IgD-negative memory B cell (primary cell): Measurements from ENCODE around the gene BBS1. TPM values are rescaled to one million over a fixed set of nuclear protein-coding genes. Genes with fewer than 3 reads are reported as not detected.

Experiments
- H3K27ac Mint-ChIP-seq, 3 donors: one replicate each; pipeline ENCODE4 v1.8.0; 2020 to 2022; ENCODE audit warnings: mild to moderate bottlenecking in 3 of 3, mixed read lengths in 3 of 3, moderate library complexity in 1 of 3
- H3K27me3 Mint-ChIP-seq: one replicate; pipeline ENCODE4 v1.8.0; 2021; ENCODE audit warnings: mixed read lengths
- H3K36me3 Mint-ChIP-seq: one replicate; pipeline ENCODE4 v1.8.0; 2020; ENCODE audit warnings: mild to moderate bottlenecking, mixed read lengths
- H3K4me1 Mint-ChIP-seq, 3 donors: one replicate each; pipeline ENCODE4 v1.8.0; 2020 to 2022; ENCODE audit warnings: mixed read lengths in 3 of 3, mild to moderate bottlenecking in 1 of 3
- H3K4me3 Mint-ChIP-seq, 4 donors: one replicate each; pipeline ENCODE4 v1.8.0; 2020 to 2022; ENCODE audit warnings: mild to moderate bottlenecking in 4 of 4, mixed read lengths in 4 of 4, moderate library complexity in 3 of 4
- H3K9me3 Mint-ChIP-seq, 3 donors: one replicate each; pipeline ENCODE4 v1.8.0; 2020 to 2021; ENCODE audit warnings: mixed read lengths in 3 of 3, mild to moderate bottlenecking in 1 of 3
- polyA plus RNA-seq: library from polyadenylated mRNA; unstranded; fragments of 300-500 nt; fragmentation: Illumina TruSeq; gene quantifications from one replicate; pipeline ENCODE4 v1.2.3, GENCODE V29; 2021

Gene BBS1
- polyA plus RNA-seq, 1 donor from 2014 or later: 10.3 TPM

GRCh38 chr11:66489636-66490035 is 20.8 kb upstream of the BBS1 start:
- Mint-ChIP-seq H3K4me3 (no peak overlapping the region), H3K9me3 (no peaks in the 10 kb centered on the region), H3K27ac (peak overlapping the region in 1 of 3 donors; percentile 19), H3K27me3 (no peaks in the 10 kb centered on the region), H3K36me3 (peaks cover 2% of the 10 kb centered on the region), H3K4me1 (no peaks in the 10 kb centered on the region)

DNA sequence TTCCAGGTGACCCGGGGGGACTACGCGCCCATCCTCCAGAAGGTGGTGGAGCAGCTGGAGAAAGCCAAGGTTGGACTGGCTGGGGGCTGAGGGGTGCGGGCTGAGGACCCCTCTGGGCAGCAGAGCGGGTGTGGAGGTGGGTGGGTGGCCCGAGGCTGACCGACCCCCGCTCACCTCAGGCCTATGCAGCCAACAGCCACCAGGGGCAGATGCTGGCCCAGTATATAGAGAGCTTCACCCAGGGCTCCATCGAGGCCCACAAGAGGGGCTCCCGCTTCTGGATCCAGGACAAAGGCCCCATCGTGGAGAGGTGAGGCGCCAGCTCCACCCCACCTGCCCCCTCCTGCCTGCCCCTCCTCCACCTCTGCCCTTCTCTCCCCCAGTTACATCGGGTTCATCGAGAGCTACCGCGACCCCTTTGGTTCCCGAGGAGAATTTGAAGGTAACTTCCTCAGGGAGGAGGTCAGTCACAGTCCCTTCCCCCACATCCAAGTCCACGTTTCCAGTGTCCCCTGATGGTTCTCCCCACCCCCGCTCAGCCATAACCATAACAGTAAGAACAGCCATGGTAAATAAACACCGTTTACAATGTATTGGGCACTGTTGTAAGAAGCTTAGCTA is 19.0 kb upstream of the BBS1 start:
- no peaks in the 10 kb centered on the region for H3K9me3 Mint-ChIP-seq
- H3K27me3 Mint-ChIP-seq: no peaks in the 10 kb centered on the region
- no peak overlapping the region for H3K4me3 Mint-ChIP-seq
- no peaks in the 10 kb centered on the region for H3K4me1 Mint-ChIP-seq
- H3K27ac Mint-ChIP-seq: no peak overlapping the region
- peaks cover 4% of the 10 kb centered on the region for H3K36me3 Mint-ChIP-seq

DNA sequence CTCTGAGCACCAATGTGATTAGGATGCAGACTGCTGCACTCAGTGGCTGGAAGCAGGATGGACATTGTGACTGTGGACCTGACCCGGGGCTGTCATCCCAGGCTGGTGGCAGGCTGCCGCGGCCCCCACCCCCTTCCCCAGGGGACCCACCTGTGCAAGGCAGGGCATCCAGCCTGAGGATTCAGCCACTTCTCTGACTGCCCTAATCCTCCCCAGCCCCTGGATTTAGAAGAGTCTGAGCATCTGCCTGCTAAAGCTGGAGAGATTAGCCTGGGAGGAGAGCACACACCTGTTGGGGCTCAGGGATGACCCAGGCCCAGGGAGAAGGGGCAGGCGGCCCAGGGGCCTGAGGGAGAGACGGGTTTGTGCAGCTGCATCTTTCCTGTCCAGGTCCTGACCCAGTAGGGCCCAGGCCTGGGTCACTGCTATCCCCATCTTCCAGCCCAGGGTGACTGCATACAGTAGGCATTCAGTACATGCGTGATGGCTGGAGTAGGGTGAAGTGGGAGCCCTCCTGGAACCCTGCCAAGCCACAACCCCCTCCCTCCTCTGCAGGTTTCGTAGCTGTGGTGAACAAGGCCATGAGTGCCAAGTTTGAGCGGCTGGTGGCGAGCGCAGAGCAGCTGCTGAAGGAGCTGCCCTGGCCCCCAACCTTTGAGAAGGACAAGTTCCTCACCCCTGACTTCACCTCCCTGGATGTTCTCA is 18.1 kb upstream of the BBS1 start:
- peaks cover 4% of the 10 kb centered on the region for H3K36me3 Mint-ChIP-seq
- no peak overlapping the region for H3K4me3 Mint-ChIP-seq
- H3K9me3 Mint-ChIP-seq: no peaks in the 10 kb centered on the region
- H3K27me3 Mint-ChIP-seq: no peaks in the 10 kb centered on the region
- H3K4me1 Mint-ChIP-seq: no peaks in the 10 kb centered on the region
- no peak overlapping the region for H3K27ac Mint-ChIP-seq

DNA sequence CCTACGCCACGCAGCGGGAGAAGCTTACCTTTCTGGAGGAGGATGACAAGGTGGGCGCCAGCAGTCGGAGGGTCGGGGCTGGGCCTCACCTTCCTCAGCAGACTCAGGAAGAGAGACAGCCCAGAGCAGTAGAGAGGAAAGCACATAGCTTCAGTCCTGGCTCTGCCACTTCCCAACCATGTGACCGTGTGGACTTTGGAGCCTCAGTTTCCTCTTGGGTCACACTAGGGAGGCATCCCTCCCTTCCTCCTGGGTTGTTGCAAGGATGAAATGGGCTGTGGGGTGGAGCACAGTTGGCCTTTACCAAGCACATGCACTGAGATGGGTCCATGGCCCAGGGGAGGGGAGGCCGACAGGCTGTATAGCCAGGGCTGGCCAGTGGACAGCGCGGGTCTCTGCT is 17.3 kb upstream of the BBS1 start:
- H3K4me1 Mint-ChIP-seq: no peaks in the 10 kb centered on the region
- H3K27me3 Mint-ChIP-seq: no peaks in the 10 kb centered on the region
- no peak overlapping the region for H3K4me3 Mint-ChIP-seq
- peaks cover 4% of the 10 kb centered on the region for H3K36me3 Mint-ChIP-seq
- no peaks in the 10 kb centered on the region for H3K9me3 Mint-ChIP-seq
- H3K27ac Mint-ChIP-seq: no peak overlapping the region

GRCh38 chr11:66494458-66494857 is 16.0 kb upstream of the BBS1 start:
- Mint-ChIP-seq H3K9me3 (no peaks in the 10 kb centered on the region), H3K4me1 (no peaks in the 10 kb centered on the region), H3K27me3 (no peaks in the 10 kb centered on the region), H3K27ac (peak overlapping the region in 1 of 3 donors; percentile 80), H3K36me3 (peaks cover 6% of the 10 kb centered on the region), H3K4me3 (no peak overlapping the region)

- no peaks in the 10 kb centered on the region for H3K9me3 Mint-ChIP-seq
- H3K27me3 Mint-ChIP-seq: no peaks in the 10 kb centered on the region
- H3K27ac Mint-ChIP-seq: peak overlapping the region in 1 of 3 donors; percentile 80
- H3K4me3 Mint-ChIP-seq: no peak overlapping the region
- peaks cover 6% of the 10 kb centered on the region for H3K36me3 Mint-ChIP-seq
- H3K4me1 Mint-ChIP-seq: no peaks in the 10 kb centered on the region
Observed at GRCh38 chr11:66494935-66495334, 15.5 kb upstream of the BBS1 start.

DNA sequence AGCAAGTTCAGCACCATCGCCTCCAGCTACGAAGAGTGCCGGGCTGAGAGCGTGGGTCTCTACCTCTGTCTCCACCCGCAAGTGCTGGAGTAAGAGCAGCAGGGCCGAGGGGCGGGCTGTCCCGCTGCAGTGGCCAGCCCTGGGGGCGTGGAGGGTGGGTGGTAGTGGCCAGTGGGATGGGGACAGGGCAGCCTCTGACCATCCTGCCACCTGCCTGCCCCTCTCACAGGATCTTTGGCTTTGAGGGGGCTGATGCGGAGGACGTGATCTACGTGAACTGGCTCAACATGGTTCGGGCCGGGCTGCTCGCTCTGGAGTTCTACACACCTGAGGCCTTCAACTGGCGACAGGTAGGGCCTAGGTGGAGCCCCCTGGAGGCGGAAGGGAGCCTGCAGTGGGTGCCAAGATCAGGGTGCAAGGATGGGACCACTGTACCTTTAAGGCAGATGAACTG is 15.0 kb upstream of the BBS1 start:
- H3K9me3 Mint-ChIP-seq: no peaks in the 10 kb centered on the region
- no peaks in the 10 kb centered on the region for H3K4me1 Mint-ChIP-seq
- no peak overlapping the region for H3K27ac Mint-ChIP-seq
- no peaks in the 10 kb centered on the region for H3K27me3 Mint-ChIP-seq
- H3K36me3 Mint-ChIP-seq: peaks cover 6% of the 10 kb centered on the region
- no peak overlapping the region for H3K4me3 Mint-ChIP-seq

GRCh38 chr11:66497206-66497605 is 13.2 kb upstream of the BBS1 start:
- Mint-ChIP-seq H3K27me3 (no peaks in the 10 kb centered on the region), H3K36me3 (peaks cover 8% of the 10 kb centered on the region), H3K27ac (no peak overlapping the region), H3K4me1 (no peaks in the 10 kb centered on the region), H3K4me3 (no peak overlapping the region), H3K9me3 (no peaks in the 10 kb centered on the region)

GRCh38 chr11:66498506-66498905 is 11.9 kb upstream of the BBS1 start:
- no peak overlapping the region for H3K4me3 Mint-ChIP-seq
- no peak overlapping the region for H3K27ac Mint-ChIP-seq
- H3K36me3 Mint-ChIP-seq: peaks cover 8% of the 10 kb centered on the region
- no peaks in the 10 kb centered on the region for H3K9me3 Mint-ChIP-seq
- H3K4me1 Mint-ChIP-seq: no peaks in the 10 kb centered on the region
- H3K27me3 Mint-ChIP-seq: no peaks in the 10 kb centered on the region

- H3K4me1 Mint-ChIP-seq: peaks cover under 1 to 2% (median 1%) of the 10 kb centered on the region in 3 donors
- no peak overlapping the region for H3K4me3 Mint-ChIP-seq
- peaks cover 13% of the 10 kb centered on the region for H3K36me3 Mint-ChIP-seq
- H3K27ac Mint-ChIP-seq: no peak overlapping the region
- H3K27me3 Mint-ChIP-seq: no peaks in the 10 kb centered on the region
- no peaks in the 10 kb centered on the region for H3K9me3 Mint-ChIP-seq
Observed at GRCh38 chr11:66505276-66505816, 5.1 kb upstream of the BBS1 start.

- no peaks in the 10 kb centered on the region for H3K9me3 Mint-ChIP-seq
- H3K27ac Mint-ChIP-seq: no peak overlapping the region
- peaks cover 9% of the 10 kb centered on the region for H3K36me3 Mint-ChIP-seq
- H3K27me3 Mint-ChIP-seq: no peaks in the 10 kb centered on the region
- no peak overlapping the region for H3K4me3 Mint-ChIP-seq
- peaks cover 7 to 15% (median 13%) of the 10 kb centered on the region in 3 donors for H3K4me1 Mint-ChIP-seq
Observed at GRCh38 chr11:66509131-66509561, 1.3 kb upstream of the BBS1 start.

DNA sequence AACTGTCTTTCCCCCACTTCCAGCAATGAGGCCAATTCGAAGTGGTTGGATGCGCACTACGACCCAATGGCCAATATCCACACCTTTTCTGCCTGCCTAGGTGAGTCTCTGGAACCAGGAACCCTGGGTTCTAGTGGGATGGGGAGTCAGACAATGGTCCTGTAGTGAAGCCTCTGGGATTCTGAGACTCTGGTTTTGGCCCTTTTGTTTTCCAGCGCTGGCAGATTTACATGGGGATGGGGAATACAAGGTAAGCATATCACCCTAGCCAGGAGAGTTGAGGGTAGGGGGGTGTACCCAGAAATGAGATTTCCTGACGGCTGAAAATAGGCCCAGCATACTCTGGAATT is 530 bp downstream of the BBS1 start:
- no peaks in the 10 kb centered on the region for H3K9me3 Mint-ChIP-seq
- H3K4me3 Mint-ChIP-seq: peak overlapping the region; percentile 87 to 94 (median 90)
- H3K4me1 Mint-ChIP-seq: peaks cover 7 to 15% (median 13%) of the 10 kb centered on the region in 3 donors
- H3K27ac Mint-ChIP-seq: peak overlapping the region in 2 of 3 donors; percentile 31 to 49
- no peaks in the 10 kb centered on the region for H3K27me3 Mint-ChIP-seq
- peaks cover 6% of the 10 kb centered on the region for H3K36me3 Mint-ChIP-seq

DNA sequence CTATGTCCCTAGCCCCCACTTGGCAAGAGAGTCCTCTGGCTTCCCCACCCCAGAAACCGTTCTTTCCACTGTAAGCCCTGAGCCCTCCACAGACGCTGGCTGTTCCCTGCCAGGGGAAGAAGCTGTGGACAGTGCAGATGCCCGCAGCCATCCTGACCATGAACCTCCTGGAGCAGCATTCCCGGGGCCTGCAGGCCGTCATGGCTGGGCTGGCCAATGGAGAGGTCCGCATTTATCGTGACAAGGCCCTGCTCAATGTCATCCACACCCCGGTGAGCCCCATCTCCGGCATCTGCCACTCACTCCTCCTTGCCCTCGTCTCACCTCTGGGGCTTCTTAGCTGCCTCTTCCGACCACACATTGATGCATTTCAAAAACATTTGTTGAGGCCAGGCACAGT is 13.2 kb downstream of the BBS1 start:
- no peaks in the 10 kb centered on the region for H3K9me3 Mint-ChIP-seq
- no peak overlapping the region for H3K4me3 Mint-ChIP-seq
- H3K36me3 Mint-ChIP-seq: peaks cover 3% of the 10 kb centered on the region
- H3K27ac Mint-ChIP-seq: peak overlapping the region in 1 of 3 donors; percentile 39
- no peaks in the 10 kb centered on the region for H3K4me1 Mint-ChIP-seq
- no peaks in the 10 kb centered on the region for H3K27me3 Mint-ChIP-seq

DNA sequence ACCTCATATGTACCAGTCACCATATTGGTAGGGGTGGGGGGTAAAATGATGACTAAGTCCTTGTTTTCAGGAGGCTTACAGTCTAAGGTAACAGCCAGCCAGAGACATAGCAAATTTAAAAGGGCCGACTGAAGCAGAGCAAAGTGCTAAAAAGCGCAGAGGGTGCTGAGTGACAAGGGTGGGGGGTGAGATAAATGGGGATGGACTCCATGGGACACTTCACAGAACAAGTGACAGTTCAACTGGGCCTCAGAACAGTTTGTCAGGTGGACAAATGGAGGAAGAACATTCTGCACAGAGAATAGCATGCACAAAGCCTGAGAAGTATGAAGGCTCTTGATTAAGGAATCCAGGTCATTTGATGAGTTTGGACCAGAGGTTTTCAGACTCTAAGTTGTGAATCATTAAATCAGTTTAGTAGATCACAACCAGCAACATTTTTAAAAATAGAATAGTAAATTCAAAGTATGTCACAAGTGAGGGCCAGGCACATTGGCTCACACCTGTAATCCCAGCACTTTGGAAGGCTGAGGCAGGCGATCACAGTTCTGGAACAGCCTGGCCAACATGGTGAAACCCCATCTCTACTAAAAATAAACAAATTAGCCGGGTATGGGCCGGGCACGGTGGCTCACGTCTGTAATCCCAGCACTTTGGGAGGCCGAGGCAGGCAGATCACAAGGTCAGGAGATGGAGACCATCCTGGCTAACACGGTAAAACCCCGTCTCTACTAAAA is 14.0 kb downstream of the BBS1 start:
- H3K27ac Mint-ChIP-seq: no peak overlapping the region
- H3K4me3 Mint-ChIP-seq: no peak overlapping the region
- H3K36me3 Mint-ChIP-seq: peaks cover 3% of the 10 kb centered on the region
- H3K27me3 Mint-ChIP-seq: no peaks in the 10 kb centered on the region
- H3K4me1 Mint-ChIP-seq: peaks cover 0 to 3% (median 0%) of the 10 kb centered on the region in 3 donors
- no peaks in the 10 kb centered on the region for H3K9me3 Mint-ChIP-seq

GRCh38 chr11:66529069-66529468 is 18.6 kb downstream of the BBS1 start:
- no peaks in the 10 kb centered on the region for H3K9me3 Mint-ChIP-seq
- no peak overlapping the region for H3K27ac Mint-ChIP-seq
- H3K27me3 Mint-ChIP-seq: no peaks in the 10 kb centered on the region

More at GRCh38 chr11:66529069-66529468, 18.6 kb downstream of the BBS1 start:
- Mint-ChIP-seq H3K4me3 (no peak overlapping the region), H3K36me3 (no peaks in the 10 kb centered on the region), H3K4me1 (peaks cover 0 to 3% (median 0%) of the 10 kb centered on the region in 3 donors)
